ENCODE data around the gene BBS9. TPM values are rescaled to one million over a fixed set of nuclear protein-coding genes. Genes with fewer than 3 reads are reported as not detected.
A peak's percentile ranks its signal among the peaks of the same experiment; 100 is the strongest.
"Not testable (repeated sequence)": the region's sequence is repeated elsewhere in the genome, so short reads cannot be mapped to it uniquely, and the experiment has no call there.

BBS9 gene
- total and polyA plus RNA-seq, 2 donors = 6.9 to 12.1 TPM

GRCh38 chr7:33094745-33095275 lies 34.6 kb upstream of the BBS9 start:
- DNase-seq (ENCODE audit: low read depth in 6 of 9, low spot score in 9 of 9); H3K27me3 ChIP-seq (ENCODE audit: control insufficient read depth in 2 of 2, insufficient read depth in 1 of 2, low read length in 1 of 2): not testable (repeated sequence)
- peaks cover 37 to 50% of the 10 kb centered on the region in 2 donors for H3K36me3 ChIP-seq (ENCODE audit: control insufficient read depth in 2 of 2, insufficient read depth in 2 of 2, low read length in 1 of 2)

GRCh38 chr7:33099154-33099940 lies 30.0 kb upstream of the BBS9 start:
- 70% methylated on average over 4 of the region's 4 CpGs for WGBS
- no peak for DNase-seq (ENCODE audit: low read depth in 6 of 9, low spot score in 9 of 9)
- Histone ChIP-seq H3K27me3 (ENCODE audit: control insufficient read depth in 2 of 2, insufficient read depth in 1 of 2, low read length in 1 of 2) (no peaks in the 10 kb centered on the region), H3K36me3 (ENCODE audit: control insufficient read depth in 2 of 2, insufficient read depth in 2 of 2, low read length in 1 of 2) (peaks cover 45 to 64% of the 10 kb centered on the region in 2 donors), H3K4me1 (ENCODE audit: control insufficient read depth in 2 of 2, insufficient read depth in 2 of 2, low read length in 2 of 2) (peaks cover 0 to 3% of the 10 kb centered on the region in 2 donors), H3K9me3 (ENCODE audit: control insufficient read depth in 2 of 2, insufficient read depth in 1 of 2, low read length in 1 of 2) (peaks cover 0 to 1% of the 10 kb centered on the region in 2 donors), H3K27ac (ENCODE audit: low read depth in 1 of 2, low read length in 1 of 2) (no peak overlapping the region), H3K4me3 (ENCODE audit: low read length in 2 of 2) (no peak overlapping the region)

More at GRCh38 chr7:33094745-33095275, 34.6 kb upstream of the BBS9 start:
- H3K9me3 ChIP-seq (ENCODE audit: control insufficient read depth in 2 of 2, insufficient read depth in 1 of 2, low read length in 1 of 2); H3K27ac ChIP-seq (ENCODE audit: low read depth in 1 of 2, low read length in 1 of 2); H3K4me3 ChIP-seq (ENCODE audit: low read length in 2 of 2); H3K4me1 ChIP-seq (ENCODE audit: control insufficient read depth in 2 of 2, insufficient read depth in 2 of 2, low read length in 2 of 2): not testable (repeated sequence)
- WGBS = 95% methylated on average over 5 of the region's 6 CpGs

- Histone ChIP-seq H3K36me3 (ENCODE audit: control insufficient read depth in 2 of 2, insufficient read depth in 2 of 2, low read length in 1 of 2) (peaks cover 40 to 59% of the 10 kb centered on the region in 2 donors), H3K9me3 (ENCODE audit: control insufficient read depth in 2 of 2, insufficient read depth in 1 of 2, low read length in 1 of 2) (peaks cover 0 to 1% of the 10 kb centered on the region in 2 donors), H3K4me3 (ENCODE audit: low read length in 2 of 2) (no peak overlapping the region), H3K27me3 (ENCODE audit: control insufficient read depth in 2 of 2, insufficient read depth in 1 of 2, low read length in 1 of 2) (no peaks in the 10 kb centered on the region), H3K4me1 (ENCODE audit: control insufficient read depth in 2 of 2, insufficient read depth in 2 of 2, low read length in 2 of 2) (peaks cover 0 to 3% of the 10 kb centered on the region in 2 donors), H3K27ac (ENCODE audit: low read depth in 1 of 2, low read length in 1 of 2) (no peak overlapping the region)
- WGBS = 97% methylated on average over 3 of the region's 3 CpGs
- no peak for DNase-seq (ENCODE audit: low read depth in 6 of 9, low spot score in 9 of 9)
These were observed 28.6 kb upstream of the BBS9 start for GRCh38 chr7:33100770-33101169.

- WGBS = 98% methylated on average over 3 of the region's 3 CpGs
- H3K9me3 ChIP-seq (ENCODE audit: control insufficient read depth in 2 of 2, insufficient read depth in 1 of 2, low read length in 1 of 2) = peaks cover 0 to 1% of the 10 kb centered on the region in 2 donors
- peaks cover 0 to 4% of the 10 kb centered on the region in 2 donors for H3K4me1 ChIP-seq (ENCODE audit: control insufficient read depth in 2 of 2, insufficient read depth in 2 of 2, low read length in 2 of 2)
- peaks cover 33 to 49% of the 10 kb centered on the region in 2 donors for H3K36me3 ChIP-seq (ENCODE audit: control insufficient read depth in 2 of 2, insufficient read depth in 2 of 2, low read length in 1 of 2)
- no peak overlapping the region for H3K27ac ChIP-seq (ENCODE audit: low read depth in 1 of 2, low read length in 1 of 2)
- H3K4me3 ChIP-seq (ENCODE audit: low read length in 2 of 2) = no peak overlapping the region
- H3K27me3 ChIP-seq (ENCODE audit: control insufficient read depth in 2 of 2, insufficient read depth in 1 of 2, low read length in 1 of 2) = no peaks in the 10 kb centered on the region
- no peak for DNase-seq (ENCODE audit: low read depth in 6 of 9, low spot score in 9 of 9)
These were observed 27.5 kb upstream of the BBS9 start for GRCh38 chr7:33101906-33102305.

GRCh38 chr7:33107136-33108066 lies 22.0 kb upstream of the BBS9 start:
- peak in 4 of 9 donors; percentile 33 to 70 (median 43) for DNase-seq (ENCODE audit: low read depth in 6 of 9, low spot score in 9 of 9)
- 64% methylated on average over 7 of the region's 7 CpGs for WGBS
- peaks cover 3 to 16% of the 10 kb centered on the region in 2 donors for H3K27me3 ChIP-seq (ENCODE audit: control insufficient read depth in 2 of 2, insufficient read depth in 1 of 2, low read length in 1 of 2)
- H3K36me3 ChIP-seq (ENCODE audit: control insufficient read depth in 2 of 2, insufficient read depth in 2 of 2, low read length in 1 of 2) = peaks cover 10 to 11% of the 10 kb centered on the region in 2 donors
- H3K9me3 ChIP-seq (ENCODE audit: control insufficient read depth in 2 of 2, insufficient read depth in 1 of 2, low read length in 1 of 2) = peaks cover 0 to 1% of the 10 kb centered on the region in 2 donors
- peak overlapping the region in 1 of 2 donors; percentile 74 for H3K4me3 ChIP-seq (ENCODE audit: low read length in 2 of 2)
- H3K4me1 ChIP-seq (ENCODE audit: control insufficient read depth in 2 of 2, insufficient read depth in 2 of 2, low read length in 2 of 2) = peaks cover 13 to 22% of the 10 kb centered on the region in 2 donors
- no peak overlapping the region for H3K27ac ChIP-seq (ENCODE audit: low read depth in 1 of 2, low read length in 1 of 2)

GRCh38 chr7:33108554-33109004 lies 20.8 kb upstream of the BBS9 start:
- Histone ChIP-seq H3K9me3 (ENCODE audit: control insufficient read depth in 2 of 2, insufficient read depth in 1 of 2, low read length in 1 of 2) (peaks cover 0 to under 1% of the 10 kb centered on the region in 2 donors), H3K4me3 (ENCODE audit: low read length in 2 of 2) (peak overlapping the region; percentile 74 to 94), H3K4me1 (ENCODE audit: control insufficient read depth in 2 of 2, insufficient read depth in 2 of 2, low read length in 2 of 2) (peaks cover 13 to 22% of the 10 kb centered on the region in 2 donors), H3K36me3 (ENCODE audit: control insufficient read depth in 2 of 2, insufficient read depth in 2 of 2, low read length in 1 of 2) (peaks cover under 1% of the 10 kb centered on the region in 2 donors), H3K27me3 (ENCODE audit: control insufficient read depth in 2 of 2, insufficient read depth in 1 of 2, low read length in 1 of 2) (peaks cover 3 to 19% of the 10 kb centered on the region in 2 donors), H3K27ac (ENCODE audit: low read depth in 1 of 2, low read length in 1 of 2) (peak overlapping the region; percentile 58 to 64)
- WGBS = 2% methylated on average over 10 of the region's 10 CpGs
- peak in 3 of 9 donors; percentile 18 to 50 (median 21) for DNase-seq (ENCODE audit: low read depth in 6 of 9, low spot score in 9 of 9)

DNA sequence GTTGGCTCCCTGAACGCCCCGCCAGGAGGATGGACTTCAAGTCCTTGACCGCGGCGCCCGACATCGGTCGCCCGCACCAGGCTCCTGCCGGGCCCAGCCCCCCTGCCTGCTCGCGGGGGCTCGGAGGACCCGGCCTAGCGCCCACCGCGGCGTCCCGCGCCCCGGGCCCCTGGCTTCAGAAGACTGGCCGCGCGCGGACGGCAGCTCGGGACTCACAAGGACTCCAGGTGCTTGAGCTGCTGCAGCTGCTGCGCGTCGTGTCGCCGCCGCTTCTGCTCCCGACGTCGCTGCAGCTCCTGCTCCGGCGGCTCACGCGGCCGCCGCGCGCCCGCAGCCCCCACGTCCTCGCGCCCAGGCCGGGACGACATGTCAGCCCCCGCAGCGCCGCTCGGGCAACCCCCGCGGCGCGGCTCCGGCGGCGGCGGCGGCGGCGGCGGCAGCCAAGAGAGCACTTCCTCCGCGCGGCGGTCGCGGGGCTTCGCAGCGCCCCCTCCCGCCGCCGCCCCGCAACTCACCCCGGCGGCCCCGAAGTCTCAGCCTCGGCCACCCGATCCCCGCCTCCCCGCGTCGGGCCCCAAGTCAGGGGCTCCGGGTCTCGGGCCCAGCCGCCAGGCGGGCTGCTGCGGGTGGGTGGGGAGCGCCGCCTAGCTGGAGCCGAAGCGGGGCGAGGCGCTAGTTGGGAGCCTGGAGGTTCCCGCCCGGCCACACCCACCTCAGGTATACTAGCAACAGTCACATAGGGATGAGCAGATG lies 20.2 kb upstream of the BBS9 start, which contains the start of gene RP9:
RP9 (minus strand) TSS at position 400 of the 753 bp plus-strand sequence; CDS start at position 368, 32 bp downstream.
- Histone ChIP-seq H3K4me1 (ENCODE audit: control insufficient read depth in 2 of 2, insufficient read depth in 2 of 2, low read length in 2 of 2) (peaks cover 13 to 22% of the 10 kb centered on the region in 2 donors), H3K36me3 (ENCODE audit: control insufficient read depth in 2 of 2, insufficient read depth in 2 of 2, low read length in 1 of 2) (no peaks in the 10 kb centered on the region), H3K9me3 (ENCODE audit: control insufficient read depth in 2 of 2, insufficient read depth in 1 of 2, low read length in 1 of 2) (no peaks in the 10 kb centered on the region), H3K27ac (ENCODE audit: low read depth in 1 of 2, low read length in 1 of 2) (peak within 1 kb of the TSS; percentile 58 to 74), H3K4me3 (ENCODE audit: low read length in 2 of 2) (peak within 1 kb of the TSS; percentile 74 to 94), H3K27me3 (ENCODE audit: control insufficient read depth in 2 of 2, insufficient read depth in 1 of 2, low read length in 1 of 2) (peaks cover 3 to 19% of the 10 kb centered on the region in 2 donors)
- DNase-seq (ENCODE audit: low read depth in 6 of 9, low spot score in 9 of 9) = peak in 8 of 9 donors; percentile 38 to 87 (median 71)
- under 1% methylated on average over 100 of the region's 100 CpGs for WGBS

- DNase-seq (ENCODE audit: low read depth in 6 of 9, low spot score in 9 of 9) = peak in 1 of 9 donors; percentile 2
- Histone ChIP-seq H3K4me1 (ENCODE audit: control insufficient read depth in 2 of 2, insufficient read depth in 2 of 2, low read length in 2 of 2) (peaks cover 13 to 22% of the 10 kb centered on the region in 2 donors), H3K4me3 (ENCODE audit: low read length in 2 of 2) (peak overlapping the region; percentile 33 to 94), H3K36me3 (ENCODE audit: control insufficient read depth in 2 of 2, insufficient read depth in 2 of 2, low read length in 1 of 2) (no peaks in the 10 kb centered on the region), H3K9me3 (ENCODE audit: control insufficient read depth in 2 of 2, insufficient read depth in 1 of 2, low read length in 1 of 2) (no peaks in the 10 kb centered on the region), H3K27ac (ENCODE audit: low read depth in 1 of 2, low read length in 1 of 2) (peak overlapping the region in 1 of 2 donors; percentile 74), H3K27me3 (ENCODE audit: control insufficient read depth in 2 of 2, insufficient read depth in 1 of 2, low read length in 1 of 2) (peaks cover 3 to 22% of the 10 kb centered on the region in 2 donors)
- WGBS = 25% methylated on average over 11 of the region's 11 CpGs
These were observed 19.6 kb upstream of the BBS9 start for GRCh38 chr7:33109758-33110238.

All from thymus (tissue), 11 donors.